ENCODE results near the gene SPTBN1. TPM values are rescaled to one million over a fixed set of nuclear protein-coding genes. Genes with fewer than 3 reads are reported as not detected.

SPTBN1 gene
- total RNA-seq, 1 experiment from 2014 or later = 75.4 TPM

- no peaks in the 10 kb centered on the region for H3K9me3 ChIP-seq
- H3K36me3 ChIP-seq = peaks cover 21% of the 10 kb centered on the region
- no peak overlapping the region for H3K4me3 ChIP-seq
- no peaks in the 10 kb centered on the region for H3K27me3 ChIP-seq
- no peak for DNase-seq
Measured at GRCh38 chr2:54578648-54579045, 122.5 kb downstream of the SPTBN1 start.

GRCh38 chr2:54579061-54579681 lies 123.0 kb downstream of the SPTBN1 start:
- peaks cover 21% of the 10 kb centered on the region for H3K36me3 ChIP-seq
- no peak overlapping the region for H3K4me3 ChIP-seq
- no peaks in the 10 kb centered on the region for H3K27me3 ChIP-seq
- no peaks in the 10 kb centered on the region for H3K9me3 ChIP-seq
- DNase-seq = no peak

- Histone ChIP-seq H3K9me3 (no peaks in the 10 kb centered on the region), H3K36me3 (peaks cover 15% of the 10 kb centered on the region), H3K4me3 (no peak overlapping the region), H3K27me3 (no peaks in the 10 kb centered on the region)
- no peak for DNase-seq
Measured at GRCh38 chr2:54579682-54580620, 123.8 kb downstream of the SPTBN1 start.

GRCh38 chr2:54581326-54582039 lies 125.4 kb downstream of the SPTBN1 start:
- DNase-seq = no peak
- Histone ChIP-seq H3K9me3 (no peaks in the 10 kb centered on the region), H3K36me3 (peaks cover 8% of the 10 kb centered on the region), H3K27me3 (no peaks in the 10 kb centered on the region), H3K4me3 (no peak overlapping the region)

- H3K27me3 ChIP-seq = no peaks in the 10 kb centered on the region
- H3K9me3 ChIP-seq = no peaks in the 10 kb centered on the region
- no peak for DNase-seq
- peaks cover 8% of the 10 kb centered on the region for H3K36me3 ChIP-seq
- no peak overlapping the region for H3K4me3 ChIP-seq
Measured at GRCh38 chr2:54582987-54583386, 126.9 kb downstream of the SPTBN1 start.

GRCh38 chr2:54584598-54584997 lies 128.5 kb downstream of the SPTBN1 start:
- Histone ChIP-seq H3K4me3 (no peak overlapping the region), H3K27me3 (no peaks in the 10 kb centered on the region), H3K36me3 (peaks cover 8% of the 10 kb centered on the region), H3K9me3 (no peaks in the 10 kb centered on the region)
- DNase-seq = no peak

GRCh38 chr2:54585136-54585733 lies 129.1 kb downstream of the SPTBN1 start:
- Histone ChIP-seq H3K36me3 (peaks cover 6% of the 10 kb centered on the region), H3K9me3 (no peaks in the 10 kb centered on the region), H3K27me3 (no peaks in the 10 kb centered on the region), H3K4me3 (no peak overlapping the region)
- DNase-seq = no peak

GRCh38 chr2:54586062-54586461 lies 129.9 kb downstream of the SPTBN1 start:
- Histone ChIP-seq H3K27me3 (no peaks in the 10 kb centered on the region), H3K36me3 (peaks cover 8% of the 10 kb centered on the region), H3K9me3 (no peaks in the 10 kb centered on the region), H3K4me3 (no peak overlapping the region; the same call in 1 of the 2 replicates)
- DNase-seq = no peak

- H3K27me3 ChIP-seq = no peaks in the 10 kb centered on the region
- H3K4me3 ChIP-seq = no peak overlapping the region
- H3K36me3 ChIP-seq = peaks cover 8% of the 10 kb centered on the region
- no peak for DNase-seq
- H3K9me3 ChIP-seq = no peaks in the 10 kb centered on the region
Measured at GRCh38 chr2:54586494-54586893, 130.4 kb downstream of the SPTBN1 start.

GRCh38 chr2:54587171-54588016 lies 131.3 kb downstream of the SPTBN1 start:
- no peak overlapping the region for H3K4me3 ChIP-seq
- DNase-seq = no peak

GRCh38 chr2:54588244-54588899 lies 132.2 kb downstream of the SPTBN1 start:
- no peak for DNase-seq
- Histone ChIP-seq H3K4me3 (no peak overlapping the region), H3K9me3 (no peaks in the 10 kb centered on the region), H3K36me3 (peaks cover 12% of the 10 kb centered on the region; the same call in 1 of the 2 replicates), H3K27me3 (no peaks in the 10 kb centered on the region)

More at GRCh38 chr2:54587171-54588016, 131.3 kb downstream of the SPTBN1 start:
- Histone ChIP-seq H3K36me3 (peaks cover 7% of the 10 kb centered on the region; the same call in 1 of the 2 replicates), H3K27me3 (no peaks in the 10 kb centered on the region), H3K9me3 (no peaks in the 10 kb centered on the region)

GRCh38 chr2:54589038-54589339 lies 132.9 kb downstream of the SPTBN1 start:
- H3K27me3 ChIP-seq = no peaks in the 10 kb centered on the region
- no peak for DNase-seq
- no peaks in the 10 kb centered on the region for H3K9me3 ChIP-seq
- peaks cover 12% of the 10 kb centered on the region; the same call in 1 of the 2 replicates for H3K36me3 ChIP-seq
- no peak overlapping the region for H3K4me3 ChIP-seq

- Histone ChIP-seq H3K36me3 (peaks cover 12% of the 10 kb centered on the region; the same call in 1 of the 2 replicates), H3K9me3 (no peaks in the 10 kb centered on the region), H3K27me3 (no peaks in the 10 kb centered on the region), H3K4me3 (no peak overlapping the region)
- no peak for DNase-seq
Measured at GRCh38 chr2:54589340-54590215, 133.5 kb downstream of the SPTBN1 start.

- Histone ChIP-seq H3K36me3 (peaks cover 14% of the 10 kb centered on the region), H3K4me3 (no peak overlapping the region), H3K9me3 (no peaks in the 10 kb centered on the region), H3K27me3 (no peaks in the 10 kb centered on the region)
- no peak for DNase-seq
Measured at GRCh38 chr2:54590216-54591120, 134.3 kb downstream of the SPTBN1 start.

All from MG63 (cell line).